Thymus (tissue), 11 donors: Measurements from ENCODE around the gene TMEM117. TPM values are rescaled to one million over a fixed set of nuclear protein-coding genes. Genes with fewer than 3 reads are reported as not detected.

Experiments used
- DNase-seq, 9 donors: peaks; one replicate each; pipeline ENCODE4 v3.0.0-alpha.2; 2013; ENCODE audit warnings: low spot score in 9 of 9, low read depth in 6 of 9, missing footprints in 1 of 9
- H3K27ac ChIP-seq, 2 donors: one replicate each; pipeline ENCODE4 v1.5.1; 2013; ENCODE audit warnings: control low read depth in 1 of 2, low read depth in 1 of 2, low read length in 1 of 2, mild to moderate bottlenecking in 1 of 2, moderate library complexity in 1 of 2
- H3K27me3 ChIP-seq, 2 donors: one replicate each; pipeline ENCODE4 v1.5.1; 2013; ENCODE audit warnings: low read length in 1 of 2; ENCODE audit not compliant: control insufficient read depth in 2 of 2, insufficient read depth in 1 of 2
- H3K36me3 ChIP-seq, 2 donors: one replicate each; pipeline ENCODE4 v1.5.1; 2013; ENCODE audit warnings: low read length in 1 of 2, mild to moderate bottlenecking in 1 of 2, moderate library complexity in 1 of 2; ENCODE audit not compliant: control insufficient read depth in 2 of 2, insufficient read depth in 2 of 2
- H3K4me1 ChIP-seq, 2 donors: one replicate each; pipeline ENCODE4 v1.5.1; 2013; ENCODE audit warnings: low read length in 2 of 2; ENCODE audit not compliant: control insufficient read depth in 2 of 2, insufficient read depth in 2 of 2
- H3K4me3 ChIP-seq, 2 donors: one replicate each; pipeline ENCODE4 v1.5.1; 2013; ENCODE audit warnings: low read length in 2 of 2, control low read depth in 1 of 2, mild to moderate bottlenecking in 1 of 2
- H3K9me3 ChIP-seq, 2 donors: one replicate each; pipeline ENCODE4 v1.5.1; 2013; ENCODE audit warnings: low read length in 1 of 2, mild to moderate bottlenecking in 1 of 2; ENCODE audit not compliant: control insufficient read depth in 2 of 2, insufficient read depth in 1 of 2
- WGBS: extraction: QIAGEN DNeasy Blood & Tissue Kit; methylation state at CpG from one replicate; pipeline ENCODE4 v1.1.7; 2013; 5-methylcytosine and 5-hydroxymethylcytosine counted together
- polyA plus RNA-seq: library from polyadenylated mRNA; stranded (reverse); fragments of 200-250 nt; gene quantifications from one replicate; pipeline ENCODE4 v1.2.3, GENCODE V29; 2013
- total RNA-seq: library from RNA; stranded (reverse); fragments of 120-200 nt; gene quantifications from one replicate; pipeline ENCODE4 v1.2.4, GENCODE V29; 2013
- donor health status: healthy.

TMEM117 gene
- total and polyA plus RNA-seq, 2 donors: 3.6 to 4.5 TPM

GRCh38 chr12:44431647-44432343 is 595.9 kb downstream of the TMEM117 start:
- Histone ChIP-seq H3K9me3 (no peaks in the 10 kb centered on the region), H3K36me3 (no peaks in the 10 kb centered on the region), H3K4me3 (no peak overlapping the region), H3K27me3 (no peaks in the 10 kb centered on the region), H3K4me1 (no peaks in the 10 kb centered on the region), H3K27ac (no peak overlapping the region)
- 82% methylated on average over 10 of the region's 10 CpGs for WGBS
- no peak for DNase-seq

- Histone ChIP-seq H3K36me3 (no peaks in the 10 kb centered on the region), H3K27me3 (no peaks in the 10 kb centered on the region), H3K27ac (no peak overlapping the region), H3K4me3 (no peak overlapping the region), H3K9me3 (no peaks in the 10 kb centered on the region), H3K4me1 (no peaks in the 10 kb centered on the region)
- no peak for DNase-seq
- WGBS: 97% methylated on average over 1 of the region's 1 CpG
Measured at GRCh38 chr12:44433659-44434058, 597.8 kb downstream of the TMEM117 start.

- Histone ChIP-seq H3K9me3 (no peaks in the 10 kb centered on the region), H3K36me3 (no peaks in the 10 kb centered on the region), H3K27ac (no peak overlapping the region), H3K4me1 (no peaks in the 10 kb centered on the region), H3K27me3 (no peaks in the 10 kb centered on the region), H3K4me3 (no peak overlapping the region)
- DNase-seq: no peak
- 84% methylated on average over 5 of the region's 5 CpGs for WGBS
Measured at GRCh38 chr12:44436756-44437155, 600.9 kb downstream of the TMEM117 start.

Other genes with a start within 250 kb of the TMEM117 start
- gene PUS7L, start 77.3 kb upstream of the TMEM117 start, total RNA-seq: 14.4 TPM
- gene PUS7L, start 77.3 kb upstream of the TMEM117 start, polyA plus RNA-seq: 3.0 TPM
- gene IRAK4, start 77.1 kb upstream of the TMEM117 start, total RNA-seq: 30.4 TPM
- 43.8 TPM for gene IRAK4, start 77.1 kb upstream of the TMEM117 start, polyA plus RNA-seq
- 46.6 TPM for gene TWF1, start 29.8 kb upstream of the TMEM117 start, total RNA-seq
- gene TWF1, start 29.8 kb upstream of the TMEM117 start, polyA plus RNA-seq: 65.1 TPM